Omental fat pad (tissue), 4 donors: ENCODE data around the gene CALY. TPM values are rescaled to one million over a fixed set of nuclear protein-coding genes. Genes with fewer than 3 reads are reported as not detected.

Experiments
- ATAC-seq: fragments of 150-250 bp; one replicate; pipeline ENCODE4 v1.9.1; 2016; ENCODE audit warnings: mild to moderate bottlenecking, moderate library complexity; ENCODE audit not compliant: low FRiP score
- DNase-seq: peaks from one replicate; pipeline ENCODE4 v3.0.0-alpha.2; 2019; ENCODE audit warnings: low spot score
- total RNA-seq, 4 donors: library from RNA; depleted of rRNA; stranded (reverse); fragments of >200 nt; gene quantifications; one replicate each; pipeline ENCODE4 v1.1.0, GENCODE V29; 2016
- TF ChIP-seq, protein P1 (sequence below), 3 donors: fragments of 450-650 bp; IDR thresholded peaks; one replicate each; pipeline ENCODE4 v1.5.1; 2016 to 2017; ENCODE audit warnings: antibody characterized with exemption in 3 of 3, mild to moderate bottlenecking in 3 of 3, moderate library complexity in 2 of 3

CALY gene
- total RNA-seq, 4 donors from 2014 or later = not detected

DNA sequence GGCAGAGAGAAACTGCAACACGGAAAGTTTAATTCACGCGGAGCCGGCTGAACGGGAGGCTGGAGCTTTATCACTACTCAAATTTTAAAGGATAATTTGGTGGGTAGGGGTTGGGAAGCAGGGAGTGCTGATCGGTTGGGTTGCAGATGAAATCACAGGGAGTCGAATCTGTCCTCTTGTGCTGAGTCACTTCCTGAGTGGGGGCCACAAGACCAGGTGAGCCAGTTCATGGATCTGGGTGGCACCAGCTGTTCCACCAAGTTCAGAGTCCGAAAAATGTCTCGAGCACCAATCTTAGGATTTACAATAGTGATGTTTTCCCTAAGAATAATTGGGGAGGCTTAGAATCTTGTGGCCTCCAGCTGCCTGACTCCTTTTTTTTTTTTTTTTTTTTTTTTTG lies 6.9 kb upstream of the CALY start:
- TF ChIP-seq, protein P1, sequence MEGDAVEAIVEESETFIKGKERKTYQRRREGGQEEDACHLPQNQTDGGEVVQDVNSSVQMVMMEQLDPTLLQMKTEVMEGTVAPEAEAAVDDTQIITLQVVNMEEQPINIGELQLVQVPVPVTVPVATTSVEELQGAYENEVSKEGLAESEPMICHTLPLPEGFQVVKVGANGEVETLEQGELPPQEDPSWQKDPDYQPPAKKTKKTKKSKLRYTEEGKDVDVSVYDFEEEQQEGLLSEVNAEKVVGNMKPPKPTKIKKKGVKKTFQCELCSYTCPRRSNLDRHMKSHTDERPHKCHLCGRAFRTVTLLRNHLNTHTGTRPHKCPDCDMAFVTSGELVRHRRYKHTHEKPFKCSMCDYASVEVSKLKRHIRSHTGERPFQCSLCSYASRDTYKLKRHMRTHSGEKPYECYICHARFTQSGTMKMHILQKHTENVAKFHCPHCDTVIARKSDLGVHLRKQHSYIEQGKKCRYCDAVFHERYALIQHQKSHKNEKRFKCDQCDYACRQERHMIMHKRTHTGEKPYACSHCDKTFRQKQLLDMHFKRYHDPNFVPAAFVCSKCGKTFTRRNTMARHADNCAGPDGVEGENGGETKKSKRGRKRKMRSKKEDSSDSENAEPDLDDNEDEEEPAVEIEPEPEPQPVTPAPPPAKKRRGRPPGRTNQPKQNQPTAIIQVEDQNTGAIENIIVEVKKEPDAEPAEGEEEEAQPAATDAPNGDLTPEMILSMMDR (IDR thresholded peaks at IDR 0.05) = no peak
- ATAC-seq (no peak), DNase-seq (no peak)

DNA sequence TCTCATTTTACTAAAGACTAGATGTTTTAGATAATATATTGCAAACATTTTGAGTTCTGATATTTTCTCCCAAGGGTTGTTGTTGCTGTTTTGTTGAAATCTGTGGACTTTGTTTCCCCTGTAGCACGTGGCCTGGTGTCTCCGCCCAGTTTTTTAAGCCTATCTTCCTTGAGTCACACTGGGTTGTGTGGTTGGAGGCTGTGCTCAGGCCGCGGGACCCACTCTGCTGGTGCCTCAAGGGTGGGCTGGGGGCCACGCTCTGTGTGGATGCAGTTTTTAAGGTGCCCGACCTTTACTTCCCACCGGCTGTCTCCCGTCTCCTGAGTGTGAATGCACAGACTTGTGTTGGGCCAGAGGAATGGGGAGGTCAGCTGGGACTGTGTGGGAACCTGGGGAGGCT lies 6.2 kb upstream of the CALY start:
- TF ChIP-seq, protein P1 (IDR thresholded peaks at IDR 0.05) = no peak
- DNase-seq = no peak
- no peak for ATAC-seq

DNA sequence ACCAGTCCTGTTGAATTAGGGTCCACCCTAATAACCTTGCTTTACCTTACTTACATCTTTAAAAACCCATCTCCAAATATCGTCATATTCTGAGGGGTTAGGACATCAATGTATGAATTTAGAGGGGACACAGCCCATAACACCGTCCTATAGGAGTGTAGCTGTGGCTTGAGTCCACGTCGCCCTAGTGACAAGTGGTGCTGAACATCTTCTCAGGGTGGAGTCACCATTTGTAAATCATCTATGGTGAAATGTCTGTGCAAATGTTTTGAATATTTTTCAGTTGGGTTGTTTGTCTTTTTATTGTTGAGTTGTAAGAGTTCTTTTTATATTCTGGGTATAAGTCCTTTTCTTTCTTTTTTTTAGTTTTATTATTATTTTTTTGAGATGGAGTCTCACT lies 5.3 kb upstream of the CALY start:
- TF ChIP-seq, protein P1 (IDR thresholded peaks at IDR 0.05) = no peak
- ATAC-seq = no peak
- DNase-seq = no peak

DNA sequence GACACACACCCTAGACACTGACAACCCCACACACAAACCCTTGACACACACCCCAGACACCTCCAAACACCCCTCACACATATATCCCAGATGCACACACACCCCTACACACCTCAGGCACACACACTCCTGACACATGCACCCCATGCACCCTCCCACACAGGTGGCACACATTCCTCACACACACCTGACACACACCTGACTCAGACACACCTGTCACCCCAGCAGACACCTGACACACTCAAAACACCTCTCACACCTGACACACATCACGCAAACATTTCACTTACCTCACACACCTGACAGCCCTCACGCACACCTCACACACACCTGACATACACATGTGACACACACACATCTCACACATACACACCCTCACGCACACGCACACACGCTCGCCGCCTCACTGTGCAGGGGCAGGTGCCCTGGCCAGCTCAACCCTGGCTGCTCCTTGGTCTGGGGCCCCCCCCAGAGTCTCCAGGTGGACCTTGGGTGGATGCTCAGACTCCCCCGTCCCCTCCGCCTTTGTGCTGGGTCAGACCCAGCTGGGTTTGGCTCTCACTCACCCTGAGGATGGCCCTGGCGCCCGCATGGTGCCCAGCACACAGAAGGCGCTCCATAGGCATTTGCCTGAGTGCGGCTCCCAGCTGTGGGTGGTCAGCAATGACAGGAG lies 3.1 kb upstream of the CALY start:
- TF ChIP-seq, protein P1 (IDR thresholded peaks at IDR 0.05) = no peak
- DNase-seq (no peak), ATAC-seq (no peak)

DNA sequence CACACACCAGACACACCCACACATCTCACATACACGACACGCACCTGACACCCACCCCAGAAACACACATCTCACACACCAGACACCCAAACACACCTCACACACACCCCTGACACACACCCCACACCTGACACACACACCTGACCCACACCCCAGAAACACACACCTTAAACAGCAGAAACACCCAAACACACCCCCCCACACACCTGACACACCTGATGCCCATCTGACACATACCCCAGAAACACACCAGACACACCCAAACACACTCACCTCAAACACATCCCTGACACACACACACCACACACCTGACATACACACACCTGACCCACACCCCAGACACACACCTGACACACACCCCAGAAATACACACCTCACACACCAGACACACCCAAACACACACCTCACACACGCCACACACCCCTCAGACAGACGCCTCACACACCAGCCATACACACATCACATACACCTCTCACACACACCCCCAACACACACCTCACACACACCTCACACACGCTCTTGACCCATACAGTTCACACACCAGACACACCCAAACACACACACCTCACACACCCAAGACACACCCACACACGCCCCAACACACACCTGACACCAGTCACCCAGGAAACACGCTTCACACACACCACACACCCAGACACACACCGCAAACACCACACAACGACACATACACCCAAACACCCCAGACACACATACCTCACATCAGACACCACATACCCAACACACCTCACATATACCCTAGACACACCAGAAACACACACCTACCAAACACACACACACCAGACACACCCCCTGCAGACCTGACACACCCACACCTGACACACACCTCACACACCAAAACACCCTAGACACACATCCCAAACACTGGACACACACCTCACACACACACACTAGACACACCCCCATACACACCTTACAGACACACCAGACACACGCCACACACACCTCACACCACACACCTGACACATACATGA lies 1.7 kb upstream of the CALY start:
- ATAC-seq = no peak
- TF ChIP-seq, protein P1 (IDR thresholded peaks at IDR 0.05) = no peak

DNA sequence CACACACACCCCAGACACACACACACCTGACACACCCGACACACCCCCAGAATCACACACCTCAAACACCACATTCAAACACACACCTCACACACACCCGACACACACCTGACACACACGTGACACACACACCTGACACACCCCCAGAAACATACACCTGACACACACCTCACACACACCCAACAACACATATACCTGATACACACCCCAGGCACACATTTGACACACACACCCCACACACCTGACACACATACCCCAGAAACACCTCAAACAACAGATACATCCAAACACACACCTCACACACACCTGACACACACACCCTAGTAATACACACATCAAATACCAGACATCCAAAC lies 652 bp upstream of the CALY start:
- TF ChIP-seq, protein P1 (IDR thresholded peaks at IDR 0.05) = no peak
- DNase-seq = no peak
- no peak for ATAC-seq

More for the DNA sequence above, 1.7 kb upstream of the CALY start:
- no peak for DNase-seq
